Natural killer cell (primary cell): ENCODE measurements around the gene LDAH. TPM values are rescaled to one million over a fixed set of nuclear protein-coding genes. Genes with fewer than 3 reads are reported as not detected.

Experiments used
- ATAC-seq, 3 donors: fragments of 150-1000 bp in 2 of 3; fragments of 200-7000 bp in 1 of 3; cut with Tn5 transposase; 1 replicate in 1 of 3; 2 replicates in 2 of 3; pipeline ENCODE4 v1.10.0; 2021; ENCODE audit warnings: mild to moderate bottlenecking in 2 of 3, moderate library complexity in 2 of 3
- DNase-seq, 2 donors: peaks; one replicate each; pipeline versions ENCODE4 v3.0.0 to v3.0.0-alpha.2; 2013 to 2021; ENCODE audit warnings: mixed read lengths in 1 of 2
- H3K27ac ChIP-seq: one replicate; pipeline ENCODE4 v1.5.1; 2013; ENCODE audit warnings: mild to moderate bottlenecking, low read length
- H3K27me3 ChIP-seq: one replicate; pipeline ENCODE4 v1.6.1; 2013; ENCODE audit warnings: low read length; ENCODE audit not compliant: control insufficient read depth, insufficient read depth
- H3K36me3 ChIP-seq: one replicate; pipeline ENCODE4 v1.6.1; 2013; ENCODE audit warnings: low read length; ENCODE audit not compliant: control insufficient read depth, insufficient read depth
- H3K4me1 ChIP-seq: one replicate; pipeline ENCODE4 v1.6.1; 2013; ENCODE audit warnings: low read length; ENCODE audit not compliant: control insufficient read depth, insufficient read depth
- H3K4me3 ChIP-seq: one replicate; pipeline ENCODE4 v1.5.1; 2013; ENCODE audit warnings: low read length
- H3K9me3 ChIP-seq: one replicate; pipeline ENCODE4 v1.6.1; 2013; ENCODE audit warnings: low read length; ENCODE audit not compliant: control insufficient read depth, insufficient read depth
- H3K27ac Mint-ChIP-seq, 2 donors: one replicate each; pipeline ENCODE4 v1.8.0; 2022; ENCODE audit warnings: mild to moderate bottlenecking in 2 of 2, mixed read lengths in 2 of 2, moderate library complexity in 1 of 2
- H3K27me3 Mint-ChIP-seq, 2 donors: one replicate each; pipeline ENCODE4 v1.8.0; 2022; ENCODE audit warnings: low read depth in 2 of 2, mixed read lengths in 2 of 2
- H3K36me3 Mint-ChIP-seq: one replicate; pipeline ENCODE4 v1.8.0; 2022; ENCODE audit warnings: mixed read lengths
- H3K4me1 Mint-ChIP-seq, 2 donors: one replicate each; pipeline ENCODE4 v1.8.0; 2022; ENCODE audit warnings: mixed read lengths in 2 of 2
- H3K4me3 Mint-ChIP-seq: one replicate; pipeline ENCODE4 v1.8.0; 2022; ENCODE audit warnings: mild to moderate bottlenecking, moderate library complexity, mixed read lengths
- H3K9me3 Mint-ChIP-seq, 2 donors: one replicate each; pipeline ENCODE4 v1.8.0; 2022; ENCODE audit warnings: mixed read lengths in 2 of 2
- CTCF ChIP-seq: fragments of 200-600 bp; IDR thresholded peaks from one replicate; pipeline ENCODE4 v1.8.0; 2022; ENCODE audit warnings: antibody characterized with exemption
- whole genome bisulfite sequencing: methylation state at CpG from one replicate; pipeline ENCODE4 v1.1.7; 2013; ENCODE audit warnings: missing lambda C conversion rate; ENCODE audit not compliant: insufficient coverage; 5-methylcytosine and 5-hydroxymethylcytosine counted together
- intact Hi-C: fragments of 100-400 bp; cut with micrococcal nuclease; formaldehyde crosslinking; loops from one replicate; pipeline ENCODE4 v1.14.2; 2022
- total RNA-seq, 4 donors: library from RNA; stranded (reverse); fragments of 120-200 nt in 1 of 4; gene quantifications; one replicate each; pipeline versions ENCODE4 v1.2.3 to v1.2.4, GENCODE V29; 2013 to 2022

The LDAH gene
- total RNA-seq, 3 donors from 2014 or later (not counting 1 experiment from before 2014, with no cell fraction given), result 14.5 to 25.6 (median 17.2) TPM

- ATAC-seq (no peak), DNase-seq (no peak)
Measured at GRCh38 chr2:20855456-20855855, 32.6 kb upstream of the LDAH start.

GRCh38 chr2:20852670-20853069 lies 29.8 kb upstream of the LDAH start:
- Histone ChIP-seq H3K4me1 (no peaks in the 10 kb centered on the region), H3K9me3 (no peaks in the 10 kb centered on the region), H3K27ac (no peak overlapping the region), H3K27me3 (no peaks in the 10 kb centered on the region), H3K36me3 (no peaks in the 10 kb centered on the region), H3K4me3 (no peak overlapping the region)
- Mint-ChIP-seq H3K4me1 (no peaks in the 10 kb centered on the region), H3K4me3 (no peak overlapping the region), H3K36me3 (no peaks in the 10 kb centered on the region), H3K27ac (no peak overlapping the region), H3K27me3 (peaks cover 0 to 13% of the 10 kb centered on the region in 2 donors), H3K9me3 (no peaks in the 10 kb centered on the region)
- ATAC-seq (no peak), DNase-seq (no peak)
- intact Hi-C loops, result no loop called here
- TF ChIP-seq CTCF, result no peak
- WGBS, result 80% methylated on average over 3 of the region's 3 CpGs

More at GRCh38 chr2:20855456-20855855, 32.6 kb upstream of the LDAH start:
- no peaks in the 10 kb centered on the region for H3K9me3 ChIP-seq
- 91% methylated on average over 3 of the region's 4 CpGs for WGBS
- Mint-ChIP-seq H3K4me3 (no peak overlapping the region), H3K36me3 (no peaks in the 10 kb centered on the region), H3K27ac (no peak overlapping the region), H3K9me3 (no peaks in the 10 kb centered on the region), H3K4me1 (no peaks in the 10 kb centered on the region), H3K27me3 (peaks cover 0 to 13% of the 10 kb centered on the region in 2 donors)
- H3K36me3 ChIP-seq, result no peaks in the 10 kb centered on the region
- no peak overlapping the region for H3K27ac ChIP-seq
- no peak for TF ChIP-seq CTCF
- intact Hi-C loops, result no loop called here
- no peak overlapping the region for H3K4me3 ChIP-seq
- H3K27me3 ChIP-seq, result no peaks in the 10 kb centered on the region
- H3K4me1 ChIP-seq, result no peaks in the 10 kb centered on the region

GRCh38 chr2:20852139-20852538 lies 29.2 kb upstream of the LDAH start:
- ATAC-seq (no peak), DNase-seq (no peak)
- peaks cover 0 to 13% of the 10 kb centered on the region in 2 donors for H3K27me3 Mint-ChIP-seq
- no peak overlapping the region for H3K4me3 Mint-ChIP-seq
- intact Hi-C loops, result no loop called here
- no peaks in the 10 kb centered on the region for H3K27me3 ChIP-seq
- no peak overlapping the region for H3K27ac Mint-ChIP-seq
- TF ChIP-seq CTCF, result no peak
- no peak overlapping the region for H3K27ac ChIP-seq
- H3K36me3 ChIP-seq, result no peaks in the 10 kb centered on the region
- no peak overlapping the region for H3K4me3 ChIP-seq
- WGBS, result 91% methylated on average over 4 of the region's 6 CpGs
- no peaks in the 10 kb centered on the region for H3K9me3 ChIP-seq
- no peaks in the 10 kb centered on the region for H3K4me1 ChIP-seq
- no peaks in the 10 kb centered on the region for H3K9me3 Mint-ChIP-seq
- no peaks in the 10 kb centered on the region for H3K4me1 Mint-ChIP-seq
- H3K36me3 Mint-ChIP-seq, result no peaks in the 10 kb centered on the region

DNA sequence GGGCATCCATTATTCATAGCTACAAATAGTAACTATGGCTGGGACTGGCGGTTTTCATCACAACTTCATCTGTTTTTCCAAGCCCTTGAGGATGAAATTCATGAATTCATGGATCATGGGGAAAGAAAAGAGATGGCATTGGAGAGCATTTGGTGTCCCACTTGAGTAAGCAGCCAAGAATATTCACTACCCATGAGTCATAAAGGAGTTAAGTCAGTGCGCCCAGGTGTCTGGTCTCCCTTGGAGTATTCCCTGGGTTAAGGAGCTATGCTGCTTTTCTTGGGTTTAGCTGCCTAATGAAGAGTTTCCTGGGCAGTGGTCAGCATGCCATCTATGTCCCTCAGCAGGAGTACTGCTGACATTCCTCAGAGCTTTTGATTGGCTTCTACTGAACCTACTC lies 21.3 kb upstream of the LDAH start:
- intact Hi-C loops, result no loop called here
- ATAC-seq (no peak), DNase-seq (no peak)
- Histone ChIP-seq H3K27ac (no peak overlapping the region), H3K9me3 (no peaks in the 10 kb centered on the region), H3K36me3 (no peaks in the 10 kb centered on the region), H3K4me3 (no peak overlapping the region), H3K27me3 (peaks cover 3% of the 10 kb centered on the region), H3K4me1 (no peaks in the 10 kb centered on the region)
- Mint-ChIP-seq H3K27me3 (peaks cover 24 to 54% of the 10 kb centered on the region in 2 donors), H3K4me3 (no peak overlapping the region), H3K9me3 (no peaks in the 10 kb centered on the region), H3K27ac (no peak overlapping the region), H3K4me1 (no peaks in the 10 kb centered on the region), H3K36me3 (no peaks in the 10 kb centered on the region)
- no peak for TF ChIP-seq CTCF
- 77% methylated on average over 2 of the region's 2 CpGs for WGBS
